ENCODE data around the gene SYAP1.
"Not testable (repeated sequence)": the region's sequence is repeated elsewhere in the genome, so short reads cannot be mapped to it uniquely, and the experiment has no call there.

SYAP1 gene

DNA sequence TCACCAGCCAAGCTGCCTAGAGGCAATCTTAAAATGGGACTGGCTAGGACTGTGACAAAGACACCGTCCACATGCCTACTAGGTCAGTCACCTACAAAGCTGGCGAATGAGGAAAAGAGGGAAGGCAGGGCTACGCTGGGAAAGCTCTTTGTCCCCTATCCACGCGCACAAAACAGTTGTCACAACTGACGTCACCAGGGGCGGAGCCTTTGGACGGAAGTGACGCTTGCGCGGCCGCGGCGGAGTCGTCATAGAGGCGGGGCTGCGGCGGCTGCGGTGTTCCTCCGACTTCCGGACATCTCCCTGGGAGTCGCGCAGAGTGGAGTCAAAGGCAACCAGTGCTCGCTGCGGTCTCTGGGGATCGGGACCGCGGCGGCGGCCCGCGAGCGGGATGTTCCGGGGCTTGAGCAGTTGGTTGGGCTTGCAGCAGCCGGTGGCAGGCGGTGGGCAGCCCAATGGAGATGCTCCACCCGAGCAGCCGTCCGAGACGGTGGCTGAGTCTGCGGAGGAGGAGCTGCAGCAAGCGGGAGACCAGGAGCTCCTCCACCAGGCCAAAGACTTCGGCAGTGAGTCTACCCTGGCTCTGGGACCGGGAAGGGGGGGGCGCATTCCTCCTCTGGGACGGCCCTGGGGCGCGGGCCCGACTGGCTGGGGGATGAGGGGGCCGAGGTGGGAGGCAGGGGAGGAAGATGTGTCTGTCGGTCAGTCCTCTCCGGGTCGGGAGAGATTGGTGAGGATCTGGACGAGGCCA is at the start of gene SYAP1:
TSS of gene SYAP1 (plus strand) at position 279 of the 751 bp plus-strand sequence. CDS start at position 392, 113 bp downstream.
- DNase-seq: peak; percentile 88 to 95

DNA sequence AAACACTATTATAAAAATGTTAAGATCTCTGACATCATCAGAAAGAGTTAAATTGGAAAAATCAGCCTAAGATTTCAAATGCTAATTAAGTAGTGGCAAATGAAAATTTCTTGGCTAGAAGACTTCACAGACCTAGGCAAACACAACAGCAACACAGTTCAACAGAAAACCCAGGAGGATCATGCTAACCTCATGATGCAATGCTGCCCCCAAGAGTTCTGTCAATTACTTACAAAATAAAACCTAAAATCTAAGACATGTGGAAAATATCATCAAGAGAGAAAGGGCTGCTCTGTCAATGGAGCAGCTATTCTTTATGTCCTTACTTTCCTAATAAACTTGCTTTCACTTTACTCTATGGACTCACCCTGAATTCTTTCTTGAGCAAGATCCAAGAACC is 48.4 kb upstream of the SYAP1 start:
- peak; percentile 3 to 21 for DNase-seq

- no peak for DNase-seq
Measured at GRCh38 chrX:16678689-16679088, 40.7 kb upstream of the SYAP1 start.

DNA sequence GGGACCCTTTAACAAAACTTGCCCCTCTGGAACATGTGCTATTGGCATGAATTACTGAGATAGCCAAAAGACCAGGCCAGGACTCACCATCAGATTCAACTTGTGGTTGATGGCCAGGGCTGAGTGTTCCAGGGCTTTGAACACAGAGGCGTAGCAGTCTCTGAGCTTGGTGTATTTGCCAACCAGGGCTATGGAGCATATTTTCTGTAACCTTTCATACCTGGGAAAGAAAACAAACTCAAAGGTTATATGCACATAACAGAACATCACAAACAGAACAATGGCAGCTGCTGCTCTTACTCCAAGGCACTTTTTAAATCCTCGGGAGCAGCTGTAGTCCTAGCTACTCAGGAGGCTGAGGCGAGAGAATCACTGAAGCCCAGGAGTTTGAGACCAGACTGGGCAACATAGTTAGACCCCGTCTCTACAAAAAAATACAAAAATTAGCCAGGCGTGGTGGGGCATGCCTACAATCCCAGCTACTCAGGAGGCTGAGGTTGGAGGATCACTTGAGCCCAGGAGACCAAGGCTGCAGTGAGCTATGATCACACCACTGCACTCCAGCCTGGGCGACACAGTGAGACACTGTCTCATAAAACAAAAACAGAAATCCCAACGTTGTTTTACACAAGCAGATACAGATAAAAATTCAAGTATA is 36.3 kb upstream of the SYAP1 start:
- DNase-seq: no peak

DNA sequence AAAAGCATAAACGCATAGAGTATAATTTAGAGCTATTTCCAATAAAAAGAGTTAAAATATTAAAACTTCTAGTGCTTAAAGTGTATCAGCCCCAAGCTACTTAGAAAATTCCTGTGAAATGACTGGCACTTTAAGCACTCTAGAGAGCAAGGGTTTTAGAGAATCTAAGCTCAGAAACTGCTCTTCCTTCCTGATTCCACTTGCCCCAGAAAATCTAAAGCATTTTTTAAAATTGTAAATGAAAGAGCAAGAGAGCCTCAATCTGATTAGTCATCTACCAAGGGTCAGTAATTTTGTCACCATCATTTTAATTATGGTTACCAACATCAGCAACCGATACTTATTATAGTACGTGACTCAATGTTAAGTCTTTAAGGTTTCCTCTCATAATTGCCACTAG is 31.9 kb upstream of the SYAP1 start:
- DNase-seq: no peak

GRCh38 chrX:16695079-16695676 is 24.2 kb upstream of the SYAP1 start:
- DNase-seq: peak; percentile 16 to 69

- no peak for DNase-seq
Measured at GRCh38 chrX:16696956-16697355, 22.5 kb upstream of the SYAP1 start.

- no peak for DNase-seq
Measured at GRCh38 chrX:16699389-16699788, 20.0 kb upstream of the SYAP1 start.

- no peak for DNase-seq
Measured at GRCh38 chrX:16700734-16701133, 18.7 kb upstream of the SYAP1 start.

DNA sequence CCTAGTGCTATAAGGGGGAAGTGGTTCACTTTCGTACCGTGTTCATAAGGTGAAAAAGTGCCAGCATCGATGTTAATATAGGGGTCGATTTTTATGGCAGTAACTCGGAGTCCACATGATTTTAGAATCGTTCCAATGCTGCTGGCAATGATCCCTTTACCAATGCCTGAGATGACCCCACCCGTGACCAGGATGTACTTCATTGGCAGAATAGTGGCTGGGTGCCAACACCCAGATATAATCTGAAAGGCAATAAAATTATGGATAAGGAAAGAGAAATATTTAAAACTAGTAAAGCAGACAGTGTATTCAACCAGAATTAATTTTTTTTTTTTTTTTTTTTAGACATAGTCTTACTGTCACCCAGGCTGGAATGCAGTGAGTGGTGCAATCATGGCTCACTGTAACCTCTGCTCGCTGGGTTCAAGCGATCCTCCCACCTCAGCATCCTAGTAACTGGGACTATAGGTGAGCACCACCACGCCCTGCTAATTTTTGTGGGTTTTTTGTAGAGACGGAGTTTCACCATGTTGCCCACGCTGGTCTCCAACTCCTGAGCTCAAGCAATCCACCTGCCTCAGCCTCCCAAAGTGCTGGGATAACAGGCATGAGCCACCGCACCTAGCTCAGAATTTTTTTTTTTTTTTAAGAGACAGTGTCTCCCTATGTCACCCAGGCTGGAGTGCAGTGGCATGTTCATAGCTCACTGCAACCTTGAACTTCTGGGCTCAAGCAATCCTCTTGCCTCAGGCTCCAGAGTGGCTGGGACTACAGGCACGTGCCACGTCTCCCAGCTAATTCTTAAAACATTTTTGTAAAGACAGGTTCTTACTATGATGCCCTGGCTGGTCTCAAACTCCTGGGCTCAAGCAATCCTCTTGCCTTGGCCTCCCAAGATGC is 16.5 kb upstream of the SYAP1 start:
- DNase-seq: no peak

DNA sequence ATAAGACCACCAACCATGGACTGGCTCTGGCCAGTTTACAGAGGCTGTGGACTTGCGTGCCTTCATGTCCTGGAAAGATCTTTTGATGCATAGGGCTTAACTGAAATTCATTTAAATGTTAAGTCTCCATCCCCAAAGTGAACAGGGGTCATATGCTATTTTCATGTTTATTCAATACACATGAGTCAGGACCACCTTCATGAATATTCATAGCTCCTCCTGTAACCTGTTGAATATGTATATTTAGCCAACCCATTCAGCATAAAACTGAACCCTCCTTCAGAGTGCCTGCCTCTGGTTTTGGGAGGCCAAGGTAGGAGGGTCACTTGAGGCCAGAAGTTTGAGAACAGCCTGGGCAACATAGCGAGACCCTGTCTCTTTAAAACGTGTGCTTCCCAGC is 14.0 kb upstream of the SYAP1 start:
- no peak for DNase-seq

DNA sequence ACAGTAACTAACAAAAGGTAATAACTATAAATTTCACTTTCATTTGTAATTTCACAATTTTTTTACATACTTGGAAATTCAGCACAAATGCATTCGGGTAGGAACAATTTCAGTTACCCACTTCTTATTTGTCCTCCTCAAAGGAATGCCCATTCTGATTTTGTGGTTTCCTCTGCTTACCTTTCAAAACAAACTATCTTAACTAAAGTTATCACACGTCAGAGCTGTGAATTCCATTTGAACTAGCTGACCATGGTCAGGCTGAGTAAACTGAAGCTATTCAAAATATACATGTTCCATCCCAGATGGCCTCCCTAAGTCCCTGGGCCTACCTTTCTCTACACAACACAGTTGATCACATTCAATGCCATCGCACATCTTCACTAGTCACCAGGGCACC is 11.4 kb upstream of the SYAP1 start:
- DNase-seq: no peak

DNA sequence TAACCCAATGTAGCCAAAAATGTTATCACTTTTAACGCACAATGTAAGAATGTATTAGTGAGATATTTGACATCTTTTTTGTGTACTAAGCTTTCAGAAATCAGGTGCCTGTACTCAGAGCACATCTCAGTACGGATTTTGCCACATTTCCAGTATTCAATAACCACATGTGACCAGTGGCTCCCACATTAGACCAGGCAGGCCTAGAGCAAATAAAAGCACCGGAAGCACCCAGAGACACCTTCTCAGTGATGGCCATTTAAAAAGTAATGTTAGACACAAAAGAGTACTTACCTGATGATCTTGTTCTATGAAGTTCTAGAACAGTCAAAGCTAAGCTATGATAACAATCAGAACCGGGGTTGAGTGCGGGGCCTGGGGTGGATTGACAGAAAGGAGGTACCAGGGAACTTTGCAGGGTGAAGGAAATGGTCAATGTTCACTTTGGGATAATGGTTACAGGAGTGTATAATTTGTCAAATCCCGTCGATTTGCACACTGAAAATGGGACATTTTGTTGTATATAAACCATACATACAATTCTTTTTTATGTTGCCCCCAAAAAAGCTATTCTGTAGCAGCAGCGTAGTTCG is 8.1 kb upstream of the SYAP1 start:
- DNase-seq: no peak

DNA sequence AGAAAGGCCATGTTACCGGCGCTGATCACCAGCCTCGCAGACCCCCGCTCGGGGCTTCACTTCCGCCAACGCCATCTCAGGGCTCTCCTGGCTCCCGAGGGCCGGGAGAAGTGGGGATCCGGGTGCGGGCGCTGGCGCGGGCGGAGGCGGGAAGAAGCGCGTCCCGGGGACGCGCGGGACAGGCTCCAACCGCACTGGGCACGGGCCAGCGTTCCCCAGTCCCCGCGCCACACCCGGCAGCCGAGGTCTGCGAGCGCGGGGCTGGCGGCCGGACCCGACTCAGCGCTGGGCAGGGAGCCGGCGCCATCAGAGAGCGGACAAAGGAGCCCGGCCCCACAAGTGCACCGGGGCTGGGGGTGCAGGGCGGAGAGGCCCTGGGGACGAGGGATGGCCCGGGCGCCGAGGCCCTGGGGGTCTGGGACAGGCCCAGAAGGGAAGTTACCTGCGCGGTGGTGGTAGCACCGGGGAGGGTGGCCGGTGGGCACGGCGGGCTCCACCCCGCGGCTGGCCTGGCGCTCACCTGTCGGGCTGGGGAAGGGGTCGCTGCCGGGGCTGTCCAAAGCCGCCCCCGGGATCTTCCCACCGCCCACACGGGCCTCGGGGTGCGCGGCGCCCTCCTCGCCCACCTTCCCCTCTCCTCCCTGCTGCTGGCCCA is 7.4 kb upstream of the SYAP1 start:
- DNase-seq: peak in 1 of 2 donors; percentile 1

GRCh38 chrX:16712548-16713155 is 6.8 kb upstream of the SYAP1 start, which contains the start of gene CTPS2:
CTPS2 (minus strand) TSS chrX:16712669; CDS start chrX:16702902, 9,767 bp downstream.
- DNase-seq: peak; percentile 24 to 25

DNA sequence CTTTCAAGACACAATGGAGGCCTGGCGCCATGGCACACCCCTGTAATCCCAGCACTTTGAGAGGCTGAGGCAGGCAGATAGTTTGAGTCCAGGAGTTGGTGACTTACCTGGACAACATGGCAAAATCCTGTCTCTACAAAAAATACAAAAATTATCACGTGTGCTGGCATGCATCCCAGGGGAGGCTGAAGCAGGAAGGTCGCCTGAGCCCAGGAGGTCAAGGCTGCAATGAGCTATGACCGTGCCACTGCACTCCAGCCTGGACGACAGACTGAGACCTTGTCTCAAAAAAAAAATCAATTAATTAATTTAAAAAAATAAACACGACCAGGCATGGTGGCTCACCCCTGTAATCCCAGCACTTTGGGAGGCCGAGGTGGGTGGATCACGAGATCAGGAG is 4.9 kb upstream of the SYAP1 start:
- no peak for DNase-seq

- not testable (repeated sequence) for DNase-seq
Measured at GRCh38 chrX:16715638-16716037, 3.8 kb upstream of the SYAP1 start.

DNA sequence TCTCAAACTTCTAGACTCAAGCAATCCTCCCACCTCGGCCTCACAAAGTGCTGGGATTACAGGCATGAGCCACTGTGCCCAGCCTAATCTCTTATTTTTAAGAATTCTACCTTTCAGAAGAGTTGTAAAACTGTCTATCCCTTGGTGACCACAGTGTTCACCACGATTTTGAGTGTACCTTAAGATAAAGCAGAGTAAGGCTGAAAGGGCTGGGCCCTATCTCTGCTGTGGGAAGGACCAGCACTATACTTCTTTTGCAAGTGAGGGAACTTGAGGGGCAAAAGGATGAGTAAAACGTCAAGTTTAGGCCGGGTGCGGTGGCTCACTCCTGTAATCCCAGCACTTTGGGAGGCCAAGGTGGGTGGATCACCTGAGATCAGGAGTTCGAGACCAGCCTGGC is 3.0 kb upstream of the SYAP1 start:
- DNase-seq: not testable (repeated sequence)

DNA sequence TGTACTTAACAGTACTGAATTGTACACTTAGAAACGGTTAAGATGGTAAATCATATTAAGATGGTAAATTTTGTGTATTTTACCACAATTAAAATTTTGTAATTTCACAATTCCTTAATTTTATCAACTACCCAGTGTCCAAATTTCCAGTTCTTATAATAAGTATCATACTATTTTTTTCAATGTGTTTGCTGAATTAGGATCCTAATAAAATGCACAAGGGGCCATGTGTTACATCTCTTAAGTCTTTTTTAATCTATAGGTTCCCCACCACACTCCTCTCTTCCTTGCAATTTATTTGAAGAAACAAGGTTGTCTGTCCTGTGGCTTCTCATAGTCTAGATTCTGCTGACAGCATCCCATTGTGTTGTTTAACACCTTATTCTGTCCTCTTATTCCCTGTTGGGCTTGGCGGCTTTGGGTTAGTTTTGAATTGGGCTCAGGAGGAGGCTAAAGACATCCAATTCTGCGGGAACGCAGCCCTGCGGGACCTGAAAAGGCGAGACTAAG is 533 bp upstream of the SYAP1 start:
- peak in 1 of 2 donors; percentile 1 for DNase-seq

- no peak for DNase-seq
Measured at GRCh38 chrX:16722481-16722880, 3.1 kb downstream of the SYAP1 start.

- DNase-seq: no peak
Measured at GRCh38 chrX:16725072-16725471, 5.7 kb downstream of the SYAP1 start.

All from inflammatory macrophage treated with lipopolysaccharide for 1 hour (primary cell).